Dedifferentiated amniotic fluid mesenchymal stem cell (primary cell): Measurements from ENCODE around the gene PTCH1.

Experiments
- DNase-seq: peaks from one replicate; pipeline ENCODE4 v3.0.0-alpha.2; 2016; ENCODE audit errors: extremely low spot score

PTCH1 gene

GRCh38 chr9:95463148-95464060 is 53.4 kb downstream of the PTCH1 start:
- DNase-seq: no peak

DNA sequence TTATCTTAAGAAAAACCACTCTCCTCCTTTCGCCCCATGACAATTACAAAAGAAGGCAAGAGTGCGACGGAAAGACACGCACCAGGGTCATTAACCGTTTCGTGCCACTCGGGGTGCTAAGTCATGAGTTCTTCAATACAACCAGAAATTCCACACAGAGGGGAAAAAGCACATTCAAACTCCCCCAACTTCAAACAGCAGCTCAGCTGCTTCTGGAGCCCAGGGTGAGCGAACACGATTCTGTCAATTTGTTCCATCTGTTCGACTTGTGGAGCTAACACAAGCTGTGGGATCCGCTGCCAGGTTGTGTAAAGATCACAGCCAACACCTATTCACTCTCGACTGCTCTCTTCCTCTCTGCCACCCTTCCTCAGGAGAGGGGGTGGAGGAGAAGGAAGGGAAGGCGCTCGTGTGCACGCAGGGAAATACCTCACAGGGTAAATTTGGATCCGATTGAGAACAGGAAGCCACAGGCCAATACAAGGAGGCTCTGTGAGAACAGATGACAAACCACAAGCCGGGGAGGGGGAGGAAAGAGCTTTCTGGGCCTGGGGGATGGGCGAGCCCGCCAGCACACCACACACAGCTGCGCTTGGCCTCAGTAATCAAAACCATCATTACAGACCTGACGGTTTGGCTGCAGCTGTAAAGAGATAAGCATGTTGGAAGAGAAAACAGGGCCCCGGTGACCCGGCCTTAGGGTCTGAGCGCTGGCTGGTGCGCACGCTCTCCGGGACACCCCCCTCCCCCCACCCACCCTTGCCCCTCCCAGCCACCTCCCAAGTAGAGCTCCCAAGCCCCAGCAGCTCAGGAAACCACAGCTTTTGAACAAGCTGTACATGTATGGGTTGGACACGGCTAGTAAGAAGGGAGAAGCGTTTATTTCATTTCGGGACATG is 54.3 kb downstream of the PTCH1 start:
- peak; percentile 32 for DNase-seq

GRCh38 chr9:95461448-95462248 is 55.1 kb downstream of the PTCH1 start:
- no peak for DNase-seq

GRCh38 chr9:95460518-95461164 is 56.1 kb downstream of the PTCH1 start:
- DNase-seq: no peak

GRCh38 chr9:95459851-95460517 is 56.8 kb downstream of the PTCH1 start:
- DNase-seq: no peak

- no peak for DNase-seq
Measured at GRCh38 chr9:95459178-95459577, 57.6 kb downstream of the PTCH1 start.

DNA sequence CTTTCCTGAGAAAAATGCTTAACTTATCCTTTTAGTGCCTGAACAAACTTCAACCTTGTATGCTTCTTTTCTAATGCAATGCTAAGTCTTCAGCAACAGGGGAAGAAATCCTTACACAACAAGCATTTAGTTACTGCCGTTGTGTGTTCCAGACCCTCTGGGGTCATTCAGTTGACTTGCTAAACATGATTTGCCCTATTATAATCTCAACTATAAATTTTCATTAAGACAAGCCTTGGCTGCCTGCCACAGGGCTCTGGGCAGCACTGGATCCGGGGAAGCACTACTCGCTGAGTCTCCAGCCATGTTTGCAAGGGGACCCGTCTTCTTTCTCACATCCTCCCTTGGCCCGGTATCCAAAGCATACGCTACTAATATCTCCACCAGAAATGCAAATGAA is 58.1 kb downstream of the PTCH1 start:
- no peak for DNase-seq

- no peak for DNase-seq
Measured at GRCh38 chr9:95457769-95458168, 59.0 kb downstream of the PTCH1 start.

- DNase-seq: no peak
Measured at GRCh38 chr9:95455714-95456113, 61.1 kb downstream of the PTCH1 start.

- DNase-seq: no peak
Measured at GRCh38 chr9:95452176-95452575, 64.6 kb downstream of the PTCH1 start.

DNA sequence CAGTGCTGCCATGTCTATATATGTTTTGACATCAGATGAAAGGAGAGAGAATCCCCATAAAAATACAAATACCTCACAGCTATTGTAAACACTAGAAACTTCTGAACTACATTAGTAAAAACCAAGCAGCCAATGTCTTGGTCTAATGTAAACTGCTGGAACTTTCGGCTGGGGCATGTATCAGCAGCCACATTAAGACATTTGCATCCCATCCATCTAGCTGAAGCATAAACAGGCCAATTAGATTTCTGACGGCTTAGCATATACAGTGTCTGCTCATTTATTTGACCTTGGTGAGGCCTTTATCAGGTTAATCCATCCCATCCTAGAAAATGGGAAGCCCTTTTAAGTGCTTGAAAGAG is 65.7 kb downstream of the PTCH1 start:
- no peak for DNase-seq

DNA sequence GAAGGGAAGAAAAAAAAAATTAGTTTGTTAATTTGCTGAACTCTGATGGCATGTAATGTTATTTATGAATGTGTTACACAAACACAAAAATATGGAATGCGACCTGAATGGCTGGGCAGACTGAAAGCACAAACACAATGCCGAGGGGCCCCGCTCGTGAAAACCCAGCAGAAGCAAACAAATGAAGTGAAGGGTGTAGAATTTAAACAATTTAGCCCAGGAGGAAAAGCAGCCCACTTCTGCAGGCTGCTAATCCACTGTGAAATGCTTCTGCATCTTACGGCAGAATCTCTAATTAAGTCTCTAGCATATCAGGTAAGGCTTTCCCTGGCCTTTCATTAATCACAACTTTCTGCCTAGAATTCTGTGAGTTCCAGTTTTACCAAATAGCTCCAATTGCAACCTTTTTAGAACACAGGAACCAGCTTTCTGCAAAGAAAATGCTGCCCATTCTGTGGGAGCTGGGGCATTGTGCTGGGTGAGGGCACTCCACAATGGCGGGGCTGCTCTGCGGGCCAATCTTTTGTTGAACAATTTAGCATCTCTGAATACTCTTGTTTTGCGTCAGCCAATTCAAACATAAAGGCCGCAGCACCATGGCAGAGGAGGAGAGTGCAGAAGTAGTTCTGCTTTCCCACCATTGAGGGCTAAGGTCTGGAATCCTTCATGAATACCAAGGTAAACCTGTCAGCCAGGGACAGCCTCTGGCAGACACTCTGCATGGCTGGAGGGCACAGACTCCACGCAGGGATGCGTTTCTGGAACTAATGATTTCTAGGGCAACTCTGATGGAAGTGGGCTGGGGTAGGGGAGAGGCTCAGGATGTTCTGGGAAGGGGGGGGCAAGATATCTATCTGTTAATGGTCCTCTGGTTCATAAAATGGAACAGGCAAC is 66.4 kb downstream of the PTCH1 start:
- DNase-seq: no peak

- DNase-seq: no peak
Measured at GRCh38 chr9:95449016-95449415, 67.8 kb downstream of the PTCH1 start.

DNA sequence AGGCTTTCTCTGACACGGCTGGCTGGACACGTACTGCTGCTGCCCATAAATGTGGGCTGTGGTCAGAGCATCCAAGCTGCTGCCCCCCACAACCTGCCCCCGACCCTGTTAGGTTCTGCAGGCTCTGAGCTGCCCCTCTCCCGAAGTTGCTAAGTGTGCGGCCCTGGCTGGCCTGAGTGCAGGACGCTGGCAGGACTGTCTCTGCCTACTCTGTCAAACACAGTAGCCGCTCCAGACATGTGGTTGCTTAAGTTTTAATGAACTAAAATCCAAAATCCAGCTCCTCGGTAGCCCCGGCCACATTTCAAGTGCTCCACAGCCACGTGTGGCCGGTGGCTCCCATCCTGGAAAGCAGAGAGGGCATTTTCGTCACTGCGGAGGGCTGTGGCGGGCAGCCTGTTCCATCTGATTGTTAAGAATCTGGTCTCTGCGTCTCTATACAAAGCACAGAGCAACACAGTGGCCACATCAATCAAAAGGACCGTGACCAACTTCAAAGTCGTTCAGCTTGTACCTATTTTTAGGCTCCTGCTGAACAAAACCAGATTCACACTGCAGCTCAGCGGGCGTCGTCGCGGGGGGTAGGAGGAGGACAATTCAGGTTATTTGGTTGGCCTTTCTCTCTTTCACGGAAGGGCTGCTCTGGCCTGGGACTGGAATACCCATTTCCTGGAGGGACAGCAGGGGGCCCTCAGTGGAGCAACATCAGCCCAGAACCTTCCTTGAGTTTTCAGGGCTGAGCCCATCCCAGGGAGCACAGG is 68.9 kb downstream of the PTCH1 start:
- DNase-seq: no peak

GRCh38 chr9:95446984-95447383 is 69.8 kb downstream of the PTCH1 start:
- no peak for DNase-seq

- no peak for DNase-seq
Measured at GRCh38 chr9:95446259-95446658, 70.5 kb downstream of the PTCH1 start.

DNA sequence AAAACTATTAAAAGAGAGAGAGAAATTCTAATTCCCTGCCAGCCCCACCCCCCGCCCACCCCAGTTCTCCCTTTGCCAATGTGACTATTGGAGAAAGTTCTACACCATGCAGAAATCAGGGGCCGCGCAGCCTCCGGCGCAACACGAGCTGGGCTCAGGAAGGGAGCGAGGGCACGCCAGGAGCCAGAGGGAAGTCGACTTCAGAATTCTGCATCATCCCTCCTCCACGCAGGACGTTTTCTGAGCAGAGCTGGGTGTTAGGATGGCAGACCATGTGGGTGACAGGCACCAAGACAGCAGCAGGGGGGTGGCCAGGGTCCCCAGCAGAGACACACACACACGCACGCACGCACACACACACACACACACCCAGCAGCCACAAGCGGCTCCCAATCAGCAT is 72.6 kb downstream of the PTCH1 start:
- DNase-seq: no peak

DNA sequence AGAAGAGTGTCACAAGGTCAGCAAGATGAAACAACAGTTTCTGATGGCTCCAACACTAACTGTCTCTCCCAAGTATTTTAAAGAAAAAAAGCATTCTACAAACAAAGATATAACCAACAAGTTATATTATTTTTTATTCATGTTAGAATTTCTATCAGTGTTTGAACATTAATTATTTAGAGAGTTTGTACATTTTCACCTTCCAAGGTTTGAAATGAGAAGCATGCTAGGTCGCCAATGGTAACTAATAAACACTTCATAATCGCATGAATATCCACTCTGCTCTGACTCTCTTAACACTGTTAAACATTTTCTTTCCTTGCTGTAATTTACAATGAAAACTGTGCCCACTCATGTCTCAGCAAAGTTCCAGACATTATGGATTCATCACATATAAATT is 73.5 kb downstream of the PTCH1 start:
- no peak for DNase-seq

GRCh38 chr9:95441081-95441480 is 75.7 kb downstream of the PTCH1 start:
- DNase-seq: no peak
